Ishikawa (cell line): ENCODE results near the gene GLCCI1.

Experiments
- CEBPB ChIP-seq: IDR thresholded peaks from 2 replicates; pipeline ENCODE4 v1.6.1; 2012
- CREB1 ChIP-seq: IDR thresholded peaks from 2 replicates; pipeline ENCODE4 v1.6.1; 2012; ENCODE audit warnings: low read depth
- EGR1 ChIP-seq: IDR thresholded peaks from 2 replicates; pipeline ENCODE4 v1.6.1; 2012
- EP300 ChIP-seq: IDR thresholded peaks from 2 replicates; pipeline ENCODE4 v1.6.1; 2012; ENCODE audit warnings: borderline replicate concordance
- MAX ChIP-seq: IDR thresholded peaks from 2 replicates; pipeline ENCODE4 v1.6.1; 2012
- NFIC ChIP-seq: IDR thresholded peaks from 2 replicates; pipeline ENCODE4 v1.6.1; 2012
- RAD21 ChIP-seq: IDR thresholded peaks from 2 replicates; pipeline ENCODE4 v1.6.1; 2012; ENCODE audit warnings: low read depth
- REST ChIP-seq: IDR thresholded peaks from 2 replicates; pipeline ENCODE4 v1.6.1; 2012; ENCODE audit warnings: low read depth, mild to moderate bottlenecking
- TCF12 ChIP-seq: IDR thresholded peaks from 2 replicates; pipeline ENCODE4 v1.6.1; 2012; ENCODE audit warnings: low read depth
- TEAD4 ChIP-seq: IDR thresholded peaks from 2 replicates; pipeline ENCODE4 v1.6.1; 2012
- USF1 ChIP-seq: IDR thresholded peaks from 2 replicates; pipeline ENCODE4 v1.6.1; 2012
- YY1 ChIP-seq: IDR thresholded peaks from 2 replicates; pipeline ENCODE4 v1.6.1; 2012; ENCODE audit warnings: low read depth

- TF ChIP-seq EP300, result no peak
- no peak for TF ChIP-seq YY1
- TF ChIP-seq TCF12, result no peak
- no peak for TF ChIP-seq REST
- TF ChIP-seq TEAD4, result no peak
- no peak for TF ChIP-seq USF1
- TF ChIP-seq MAX, result no peak
- no peak for TF ChIP-seq EGR1
- TF ChIP-seq NFIC, result no peak
- TF ChIP-seq CREB1, result no peak
- TF ChIP-seq RAD21, result no peak
- no peak for TF ChIP-seq CEBPB
These were observed 44.3 kb upstream of the GLCCI1 start for GRCh38 chr7:7924303-7924702.
